Measurements from ENCODE around the gene PRKAR2B. TPM values are rescaled to one million over a fixed set of nuclear protein-coding genes. Genes with fewer than 3 reads are reported as not detected.
"Not testable (repeated sequence)": the region's sequence is repeated elsewhere in the genome, so short reads cannot be mapped to it uniquely, and the experiment has no call there.

The PRKAR2B gene
- polyA plus RNA-seq, 1 donor from 2014 or later, result 297 TPM

- Histone ChIP-seq H3K9me3 (ENCODE audit: low read length) (no peaks in the 10 kb centered on the region), H3K4me2 (ENCODE audit: low read length) (no peak overlapping the region), H3K27ac (ENCODE audit: low read length) (peak overlapping the region; percentile 49), H3K4me3 (ENCODE audit: low read length) (no peak overlapping the region), H3K36me3 (ENCODE audit: insufficient read depth, low read length) (no peaks in the 10 kb centered on the region), H4K20me1 (ENCODE audit: insufficient read depth) (no peaks in the 10 kb centered on the region), H3F3A (ENCODE audit: insufficient read depth, low read length, poor library complexity, severe bottlenecking) (no peaks in the 10 kb centered on the region), H3K79me2 (replicated peaks; ENCODE audit: insufficient read depth, low read length) (no peaks in the 10 kb centered on the region), H3K27me3 (ENCODE audit: insufficient read depth, low read depth, low read length) (no peaks in the 10 kb centered on the region), H3K9ac (ENCODE audit: low read length) (no peak overlapping the region), H2AFZ (ENCODE audit: low read depth, low read length) (no peak overlapping the region), H3K9me2 (ENCODE audit: insufficient read depth, low read length) (no peaks in the 10 kb centered on the region)
- TF ChIP-seq EZH2 (IDR thresholded peaks at IDR 0.05; ENCODE audit: borderline replicate concordance, insufficient read depth, low read length, poor library complexity, severe bottlenecking) (no peak), CTCF (IDR thresholded peaks at IDR 0.05; ENCODE audit: poor library complexity, severe bottlenecking) (no peak), RAD21 (conservative IDR thresholded peaks at IDR 0.05) (no peak), REST (IDR thresholded peaks at IDR 0.05; ENCODE audit: borderline replicate concordance) (no peak), SMC3 (conservative IDR thresholded peaks at IDR 0.05; ENCODE audit: poor library complexity) (no peak), POLR2AphosphoS5 (IDR thresholded peaks at IDR 0.05) (no peak), TAF1 (IDR thresholded peaks at IDR 0.05; ENCODE audit: low read depth) (no peak), EP300 (conservative IDR thresholded peaks at IDR 0.05; ENCODE audit: poor library complexity, severe bottlenecking) (no peak), MXI1 (conservative IDR thresholded peaks at IDR 0.05; ENCODE audit: poor library complexity, severe bottlenecking) (no peak)
Observed at GRCh38 chr7:107133396-107133795, 88.9 kb downstream of the PRKAR2B start.

DNA sequence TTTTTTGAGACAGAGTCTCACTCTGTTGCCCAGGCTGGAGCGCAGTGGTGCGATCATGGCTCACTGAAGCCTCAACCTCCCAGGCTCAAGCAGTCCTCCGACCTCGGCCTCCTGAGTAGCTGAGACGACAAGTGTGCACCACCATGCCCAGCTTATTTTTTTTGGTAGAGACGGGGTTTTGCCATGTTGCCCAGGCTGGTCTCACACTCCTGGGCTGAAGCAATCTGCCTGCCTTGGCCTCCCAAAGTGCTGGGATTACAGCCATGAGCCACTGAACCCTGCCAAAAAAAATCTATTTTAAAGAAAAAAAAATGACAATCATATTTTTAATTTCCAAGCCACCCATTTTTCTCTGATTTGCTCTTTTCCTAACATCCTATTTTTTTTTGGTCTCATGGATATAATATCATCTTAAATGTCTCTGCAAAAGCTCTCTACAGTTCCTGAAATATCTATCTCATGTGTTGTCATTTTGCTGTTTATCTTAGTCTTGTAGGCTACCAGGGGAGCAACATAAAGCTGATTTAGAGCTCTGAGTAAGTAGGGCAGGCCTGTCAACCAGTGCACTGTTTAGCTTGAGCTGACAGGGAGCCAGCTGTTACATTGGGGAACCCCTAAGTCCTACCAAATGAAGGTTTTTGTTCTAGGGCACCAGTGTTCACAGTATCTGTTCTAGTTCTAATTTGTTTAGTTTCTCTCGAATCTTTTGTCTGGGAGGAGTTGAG is 94.4 kb downstream of the PRKAR2B start:
- Histone ChIP-seq H3K36me3 (ENCODE audit: insufficient read depth, low read length) (no peaks in the 10 kb centered on the region), H3F3A (ENCODE audit: insufficient read depth, low read length, poor library complexity, severe bottlenecking) (no peaks in the 10 kb centered on the region), H3K27me3 (ENCODE audit: insufficient read depth, low read depth, low read length) (no peaks in the 10 kb centered on the region), H3K79me2 (replicated peaks; ENCODE audit: insufficient read depth, low read length) (peaks cover 4% of the 10 kb centered on the region), H2AFZ (ENCODE audit: low read depth, low read length) (no peak overlapping the region), H3K27ac (ENCODE audit: low read length) (no peak overlapping the region), H4K20me1 (ENCODE audit: insufficient read depth) (no peaks in the 10 kb centered on the region), H3K4me2 (ENCODE audit: low read length) (no peak overlapping the region), H3K4me3 (ENCODE audit: low read length) (no peak overlapping the region), H3K9ac (ENCODE audit: low read length) (no peak overlapping the region), H3K9me2 (ENCODE audit: insufficient read depth, low read length) (no peaks in the 10 kb centered on the region), H3K9me3 (ENCODE audit: low read length) (no peaks in the 10 kb centered on the region)
- TF ChIP-seq EP300 (conservative IDR thresholded peaks at IDR 0.05; ENCODE audit: poor library complexity, severe bottlenecking), result no peak
- no peak for TF ChIP-seq CTCF (IDR thresholded peaks at IDR 0.05; ENCODE audit: poor library complexity, severe bottlenecking)
- TF ChIP-seq MXI1 (conservative IDR thresholded peaks at IDR 0.05; ENCODE audit: poor library complexity, severe bottlenecking), result no peak
- no peak for TF ChIP-seq TAF1 (IDR thresholded peaks at IDR 0.05; ENCODE audit: low read depth)
- no peak for TF ChIP-seq POLR2AphosphoS5 (IDR thresholded peaks at IDR 0.05)
- no peak for TF ChIP-seq EZH2 (IDR thresholded peaks at IDR 0.05; ENCODE audit: borderline replicate concordance, insufficient read depth, low read length, poor library complexity, severe bottlenecking)
- no peak for TF ChIP-seq RAD21 (conservative IDR thresholded peaks at IDR 0.05)
- no peak for TF ChIP-seq SMC3 (conservative IDR thresholded peaks at IDR 0.05; ENCODE audit: poor library complexity)
- no peak for TF ChIP-seq REST (IDR thresholded peaks at IDR 0.05; ENCODE audit: borderline replicate concordance)

GRCh38 chr7:107143875-107144274 is 99.4 kb downstream of the PRKAR2B start:
- not testable (repeated sequence) for H3K4me2 ChIP-seq (ENCODE audit: low read length); H3K4me3 ChIP-seq (ENCODE audit: low read length); H2AFZ ChIP-seq (ENCODE audit: low read depth, low read length); H3K9ac ChIP-seq (ENCODE audit: low read length); H3K27ac ChIP-seq (ENCODE audit: low read length); H3K79me2 ChIP-seq (replicated peaks; ENCODE audit: insufficient read depth, low read length); H3K36me3 ChIP-seq (ENCODE audit: insufficient read depth, low read length); H3K9me2 ChIP-seq (ENCODE audit: insufficient read depth, low read length); H3K27me3 ChIP-seq (ENCODE audit: insufficient read depth, low read depth, low read length); H3K9me3 ChIP-seq (ENCODE audit: low read length); H3F3A ChIP-seq (ENCODE audit: insufficient read depth, low read length, poor library complexity, severe bottlenecking); H4K20me1 ChIP-seq (ENCODE audit: insufficient read depth)
